ENCODE data around the gene DPYSL5. TPM values are rescaled to one million over a fixed set of nuclear protein-coding genes. Genes with fewer than 3 reads are reported as not detected.

DPYSL5 gene
- total RNA-seq, 4 donors from 2014 or later: not detected

- H3K27ac ChIP-seq: no peak overlapping the region
- peak; percentile 47 to 68 for DNase-seq (ENCODE audit: low spot score in 2 of 2)
- 26 to 31% methylated on average over 28 of the region's 28 CpGs for WGBS, 2 donors
- H3K4me1 ChIP-seq: peaks cover 0 to 7% (median 3%) of the 10 kb centered on the region in 4 donors
- H3K36me3 ChIP-seq: no peaks in the 10 kb centered on the region
- H3K27me3 ChIP-seq: peaks cover 0 to 24% of the 10 kb centered on the region in 2 donors
- TF ChIP-seq POLR2A (IDR thresholded peaks at IDR 0.05): no peak
- TF ChIP-seq CTCF (IDR thresholded peaks at IDR 0.05): peak; percentile 65 to 81 (median 78)
- no peaks in the 10 kb centered on the region for H3K9me3 ChIP-seq
- no peak overlapping the region for H3K4me3 ChIP-seq
Measured at GRCh38 chr2:26942543-26943295, 94.8 kb downstream of the DPYSL5 start.

- Histone ChIP-seq H3K36me3 (no peaks in the 10 kb centered on the region), H3K4me1 (peaks cover 0 to 7% (median 3%) of the 10 kb centered on the region in 4 donors), H3K27ac (no peak overlapping the region), H3K9me3 (no peaks in the 10 kb centered on the region), H3K4me3 (no peak overlapping the region), H3K27me3 (peaks cover 0 to 24% of the 10 kb centered on the region in 2 donors)
- DNase-seq (ENCODE audit: low spot score in 2 of 2): no peak
- no peak for TF ChIP-seq POLR2A (IDR thresholded peaks at IDR 0.05)
- no peak for TF ChIP-seq EP300 (IDR thresholded peaks at IDR 0.05)
- 73 to 74% methylated on average over 12 of the region's 12 CpGs for WGBS, 2 donors
Measured at GRCh38 chr2:26945991-26946750, 98.2 kb downstream of the DPYSL5 start.

GRCh38 chr2:26946841-26947784 lies 99.2 kb downstream of the DPYSL5 start:
- peaks cover 0 to 7% (median 3%) of the 10 kb centered on the region in 4 donors for H3K4me1 ChIP-seq
- TF ChIP-seq CTCF (IDR thresholded peaks at IDR 0.05): no peak
- no peak for TF ChIP-seq EP300 (IDR thresholded peaks at IDR 0.05)
- H3K27ac ChIP-seq: no peak overlapping the region
- H3K36me3 ChIP-seq: no peaks in the 10 kb centered on the region
- WGBS, 2 donors: 51 to 62% methylated on average over 24 to 34 of the region's 34 CpGs
- DNase-seq (ENCODE audit: low spot score in 2 of 2): peak in 1 of 2 donors; percentile 36
- H3K9me3 ChIP-seq: no peaks in the 10 kb centered on the region
- peaks cover 0 to 24% of the 10 kb centered on the region in 2 donors for H3K27me3 ChIP-seq
- H3K4me3 ChIP-seq: peak overlapping the region in 1 of 4 donors; percentile 17

GRCh38 chr2:26948800-26949199 lies 100.9 kb downstream of the DPYSL5 start:
- H3K27me3 ChIP-seq: peaks cover 0 to 19% of the 10 kb centered on the region in 2 donors
- no peaks in the 10 kb centered on the region for H3K9me3 ChIP-seq
- H3K4me1 ChIP-seq: peaks cover 0 to 7% (median 3%) of the 10 kb centered on the region in 4 donors
- H3K27ac ChIP-seq: no peak overlapping the region
- H3K4me3 ChIP-seq: no peak overlapping the region
- 88 to 94% methylated on average over 3 of the region's 3 CpGs for WGBS, 2 donors
- TF ChIP-seq POLR2A (IDR thresholded peaks at IDR 0.05): no peak
- no peak for TF ChIP-seq EP300 (IDR thresholded peaks at IDR 0.05)
- TF ChIP-seq CTCF (IDR thresholded peaks at IDR 0.05): no peak
- no peak for DNase-seq (ENCODE audit: low spot score in 2 of 2)
- no peaks in the 10 kb centered on the region for H3K36me3 ChIP-seq

- no peak for DNase-seq (ENCODE audit: low spot score in 2 of 2)
- Histone ChIP-seq H3K9me3 (no peaks in the 10 kb centered on the region), H3K36me3 (no peaks in the 10 kb centered on the region), H3K4me1 (peaks cover 0 to 7% (median 3%) of the 10 kb centered on the region in 4 donors), H3K27ac (no peak overlapping the region), H3K4me3 (no peak overlapping the region), H3K27me3 (peaks cover 0 to 19% of the 10 kb centered on the region in 2 donors)
- whole genome bisulfite sequencing, 2 donors: 69 to 87% methylated on average over 5 of the region's 5 CpGs
- TF ChIP-seq EP300 (IDR thresholded peaks at IDR 0.05) (no peak), POLR2A (IDR thresholded peaks at IDR 0.05) (no peak), CTCF (IDR thresholded peaks at IDR 0.05) (no peak)
Measured at GRCh38 chr2:26950246-26950645, 102.3 kb downstream of the DPYSL5 start.

All from tibial nerve (tissue), 4 donors.